CD4-positive, CD25-positive, alpha-beta regulatory T cell (primary cell): ENCODE results near the gene EPHB1. TPM values are rescaled to one million over a fixed set of nuclear protein-coding genes. Genes with fewer than 3 reads are reported as not detected.

Source experiments
- ATAC-seq, 2 donors: fragments of 150-1000 bp; cut with Tn5 transposase; one replicate each; pipeline ENCODE4 v1.10.0; 2021; ENCODE audit warnings: low read depth in 2 of 2, moderate number of reproducible peaks in 2 of 2, moderate library complexity in 1 of 2
- DNase-seq, 3 donors: peaks; one replicate each; pipeline versions ENCODE4 v3.0.0 to v3.0.0-alpha.2; 2012 to 2022; ENCODE audit warnings: mixed read lengths in 1 of 3
- H3K27ac ChIP-seq: one replicate; pipeline ENCODE4 v1.7.0; 2013; ENCODE audit warnings: mild to moderate bottlenecking, low read length; ENCODE audit not compliant: insufficient read depth, poor library complexity, severe bottlenecking
- H3K27me3 ChIP-seq: one replicate; pipeline ENCODE4 v1.7.0; 2013; ENCODE audit warnings: low read length; ENCODE audit not compliant: control insufficient read depth, insufficient read depth
- H3K36me3 ChIP-seq: one replicate; pipeline ENCODE4 v1.7.0; 2013; ENCODE audit warnings: mild to moderate bottlenecking, low read length, moderate library complexity; ENCODE audit not compliant: control insufficient read depth, insufficient read depth
- H3K4me1 ChIP-seq: 2 replicates; pipeline ENCODE4 v1.7.0; 2013; ENCODE audit warnings: mild to moderate bottlenecking, low read length; ENCODE audit not compliant: insufficient read depth, control insufficient read depth, poor library complexity, severe bottlenecking
- H3K4me3 ChIP-seq: one replicate; pipeline ENCODE4 v1.7.0; 2013; ENCODE audit warnings: low read depth, mild to moderate bottlenecking, low read length, moderate library complexity
- H3K9me3 ChIP-seq, 2 experiments: 1 replicate in 1 of 2; 2 replicates in 1 of 2; pipeline ENCODE4 v1.7.0; 2013; ENCODE audit warnings: low read length in 2 of 2, mild to moderate bottlenecking in 1 of 2, moderate library complexity in 1 of 2; ENCODE audit not compliant: control insufficient read depth in 2 of 2
- H3K27ac Mint-ChIP-seq, 3 donors: one replicate each; pipeline ENCODE4 v1.8.0; 2020 to 2022; ENCODE audit warnings: mild to moderate bottlenecking in 3 of 3, mixed read lengths in 3 of 3, moderate library complexity in 2 of 3
- H3K27me3 Mint-ChIP-seq: one replicate; pipeline ENCODE4 v1.8.0; 2022; ENCODE audit warnings: mild to moderate bottlenecking, mixed read lengths
- H3K36me3 Mint-ChIP-seq: one replicate; pipeline ENCODE4 v1.8.0; 2020; ENCODE audit warnings: mixed read lengths
- H3K4me1 Mint-ChIP-seq, 4 donors: one replicate each; pipeline ENCODE4 v1.8.0; 2020 to 2022; ENCODE audit warnings: mixed read lengths in 4 of 4, mild to moderate bottlenecking in 1 of 4
- H3K4me3 Mint-ChIP-seq, 4 donors: one replicate each; pipeline ENCODE4 v1.8.0; 2020 to 2022; ENCODE audit warnings: mild to moderate bottlenecking in 4 of 4, mixed read lengths in 4 of 4, moderate library complexity in 3 of 4
- H3K9me3 Mint-ChIP-seq, 7 donors: one replicate each; pipeline ENCODE4 v1.8.0; 2020 to 2022; ENCODE audit warnings: mixed read lengths in 7 of 7, mild to moderate bottlenecking in 3 of 7, moderate library complexity in 2 of 7
- polyA plus RNA-seq, 4 donors: library from polyadenylated mRNA; unstranded; fragments of 300-500 nt; fragmentation: Illumina TruSeq; gene quantifications; one replicate each; pipeline ENCODE4 v1.2.3, GENCODE V29; 2021
- total RNA-seq: library from RNA; stranded (reverse); gene quantifications from one replicate; pipeline ENCODE4 v1.2.3, GENCODE V29; 2022

The EPHB1 gene
- total and polyA plus RNA-seq, 5 donors from 2014 or later: 0.32 to 2.1 (median 0.84) TPM

DNA sequence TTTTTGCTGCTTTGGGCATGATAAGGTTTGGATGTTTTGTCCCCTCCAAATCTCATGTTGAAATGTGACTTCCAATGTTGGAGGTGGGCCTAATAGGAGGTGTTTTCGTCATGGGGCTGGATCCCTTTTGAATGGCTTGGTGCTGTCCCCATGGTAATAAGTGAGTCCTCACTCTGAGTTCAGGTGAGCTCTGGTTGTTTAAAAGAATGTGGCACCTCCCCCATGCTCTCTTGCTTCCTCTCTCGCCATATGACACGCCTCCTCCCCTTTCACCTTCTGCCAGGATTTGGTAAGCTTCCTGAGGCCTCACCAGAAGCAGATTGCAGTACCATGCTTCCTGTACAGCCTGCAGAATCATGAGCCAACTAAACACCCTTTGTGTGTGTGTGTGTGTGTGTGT, 255.5 kb downstream of the EPHB1 start:
- Mint-ChIP-seq H3K4me3 (no peak overlapping the region), H3K4me1 (no peaks in the 10 kb centered on the region), H3K9me3 (no peaks in the 10 kb centered on the region), H3K27me3 (no peaks in the 10 kb centered on the region), H3K36me3 (no peaks in the 10 kb centered on the region), H3K27ac (no peak overlapping the region)
- Histone ChIP-seq H3K36me3 (no peaks in the 10 kb centered on the region), H3K4me1 (no peaks in the 10 kb centered on the region), H3K4me3 (no peak overlapping the region), H3K27me3 (no peaks in the 10 kb centered on the region), H3K27ac (no peak overlapping the region), H3K9me3 (no peaks in the 10 kb centered on the region)
- ATAC-seq: no peak
- no peak for DNase-seq

DNA sequence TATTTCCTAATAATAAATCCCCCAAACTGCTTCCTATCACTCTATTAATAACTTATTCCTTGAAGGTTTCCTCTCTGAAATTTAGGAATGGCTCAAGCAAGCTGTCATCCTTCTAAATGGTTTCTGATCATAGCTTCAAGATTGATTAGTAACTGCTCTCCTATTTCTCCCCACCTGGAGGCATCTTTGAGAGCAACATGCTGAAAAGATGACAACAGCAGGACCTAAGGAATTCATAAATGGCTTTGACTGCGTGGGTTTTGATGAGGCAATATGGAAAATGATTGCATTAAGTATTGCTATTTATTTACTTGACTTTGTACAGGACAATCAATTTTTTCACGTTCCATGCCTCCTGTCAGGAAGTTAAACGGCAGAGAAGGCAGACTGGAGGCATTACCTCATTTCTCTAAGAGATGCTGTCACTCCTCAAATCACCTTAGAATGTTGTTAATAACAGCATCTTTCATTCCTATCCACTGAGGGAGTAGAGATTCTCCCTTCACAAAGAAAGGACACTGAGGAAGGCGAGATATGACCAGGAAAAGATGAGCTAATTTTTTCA, 256.4 kb downstream of the EPHB1 start:
- Mint-ChIP-seq H3K36me3 (no peaks in the 10 kb centered on the region), H3K27me3 (no peaks in the 10 kb centered on the region), H3K27ac (no peak overlapping the region), H3K4me1 (no peaks in the 10 kb centered on the region), H3K4me3 (no peak overlapping the region), H3K9me3 (no peaks in the 10 kb centered on the region)
- Histone ChIP-seq H3K4me1 (no peaks in the 10 kb centered on the region), H3K36me3 (no peaks in the 10 kb centered on the region), H3K27ac (no peak overlapping the region), H3K27me3 (no peaks in the 10 kb centered on the region), H3K4me3 (no peak overlapping the region), H3K9me3 (no peaks in the 10 kb centered on the region)
- ATAC-seq: no peak
- no peak for DNase-seq

GRCh38 chr3:135055449-135055848, 260.4 kb downstream of the EPHB1 start:
- Mint-ChIP-seq H3K4me1 (no peaks in the 10 kb centered on the region), H3K27ac (no peak overlapping the region), H3K4me3 (no peak overlapping the region), H3K27me3 (no peaks in the 10 kb centered on the region), H3K9me3 (no peaks in the 10 kb centered on the region), H3K36me3 (no peaks in the 10 kb centered on the region)
- Histone ChIP-seq H3K27ac (no peak overlapping the region), H3K27me3 (no peaks in the 10 kb centered on the region), H3K4me3 (no peak overlapping the region), H3K9me3 (no peaks in the 10 kb centered on the region), H3K4me1 (no peaks in the 10 kb centered on the region), H3K36me3 (no peaks in the 10 kb centered on the region)
- DNase-seq (no peak), ATAC-seq (no peak)

- H3K27me3 ChIP-seq: no peaks in the 10 kb centered on the region
- H3K36me3 ChIP-seq: no peaks in the 10 kb centered on the region
- no peak overlapping the region for H3K27ac ChIP-seq
- Mint-ChIP-seq H3K27ac (no peak overlapping the region), H3K36me3 (no peaks in the 10 kb centered on the region), H3K4me3 (no peak overlapping the region), H3K27me3 (no peaks in the 10 kb centered on the region), H3K9me3 (peaks cover 0 to 2% (median 0%) of the 10 kb centered on the region in 7 donors), H3K4me1 (no peaks in the 10 kb centered on the region)
- no peaks in the 10 kb centered on the region for H3K9me3 ChIP-seq
- no peak overlapping the region for H3K4me3 ChIP-seq
- DNase-seq: no peak
- no peaks in the 10 kb centered on the region for H3K4me1 ChIP-seq
- ATAC-seq: no peak
Measured at GRCh38 chr3:135056084-135056730, 261.1 kb downstream of the EPHB1 start.

GRCh38 chr3:135056733-135057310, 261.8 kb downstream of the EPHB1 start:
- Histone ChIP-seq H3K27me3 (no peaks in the 10 kb centered on the region), H3K27ac (no peak overlapping the region), H3K4me1 (no peaks in the 10 kb centered on the region), H3K36me3 (no peaks in the 10 kb centered on the region), H3K9me3 (no peaks in the 10 kb centered on the region), H3K4me3 (no peak overlapping the region)
- no peaks in the 10 kb centered on the region for H3K4me1 Mint-ChIP-seq
- DNase-seq (no peak), ATAC-seq (no peak)
- no peak overlapping the region for H3K27ac Mint-ChIP-seq
- no peaks in the 10 kb centered on the region for H3K27me3 Mint-ChIP-seq
- H3K9me3 Mint-ChIP-seq: peaks cover 0 to 2% (median 0%) of the 10 kb centered on the region in 7 donors
- no peak overlapping the region for H3K4me3 Mint-ChIP-seq
- H3K36me3 Mint-ChIP-seq: no peaks in the 10 kb centered on the region

DNA sequence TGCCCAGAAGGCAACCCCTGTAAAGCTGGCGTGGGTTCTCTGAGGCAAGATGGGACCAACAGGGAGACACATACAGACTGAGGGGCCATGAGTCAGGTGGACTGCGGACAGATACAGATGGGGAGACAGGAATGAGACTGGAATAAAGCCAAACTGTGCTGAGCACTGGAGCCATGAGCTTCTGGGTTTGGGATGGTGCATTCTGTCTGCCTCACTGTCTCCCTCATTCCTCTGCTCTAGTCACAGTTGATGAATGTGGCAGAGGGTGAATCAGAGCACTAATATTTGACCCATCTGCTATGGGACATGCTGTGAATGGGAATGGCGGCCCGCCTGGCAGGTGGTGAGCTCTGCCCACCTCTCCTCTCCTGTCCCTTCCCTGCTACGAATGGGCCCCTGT, 262.9 kb downstream of the EPHB1 start:
- H3K9me3 ChIP-seq: no peaks in the 10 kb centered on the region
- H3K4me1 ChIP-seq: no peaks in the 10 kb centered on the region
- Mint-ChIP-seq H3K27ac (no peak overlapping the region), H3K36me3 (no peaks in the 10 kb centered on the region), H3K27me3 (no peaks in the 10 kb centered on the region), H3K9me3 (peaks cover 0 to 7% (median 4%) of the 10 kb centered on the region in 7 donors), H3K4me1 (no peaks in the 10 kb centered on the region), H3K4me3 (no peak overlapping the region)
- no peaks in the 10 kb centered on the region for H3K27me3 ChIP-seq
- no peak overlapping the region for H3K4me3 ChIP-seq
- no peak overlapping the region for H3K27ac ChIP-seq
- H3K36me3 ChIP-seq: no peaks in the 10 kb centered on the region
- DNase-seq: no peak
- ATAC-seq: no peak

DNA sequence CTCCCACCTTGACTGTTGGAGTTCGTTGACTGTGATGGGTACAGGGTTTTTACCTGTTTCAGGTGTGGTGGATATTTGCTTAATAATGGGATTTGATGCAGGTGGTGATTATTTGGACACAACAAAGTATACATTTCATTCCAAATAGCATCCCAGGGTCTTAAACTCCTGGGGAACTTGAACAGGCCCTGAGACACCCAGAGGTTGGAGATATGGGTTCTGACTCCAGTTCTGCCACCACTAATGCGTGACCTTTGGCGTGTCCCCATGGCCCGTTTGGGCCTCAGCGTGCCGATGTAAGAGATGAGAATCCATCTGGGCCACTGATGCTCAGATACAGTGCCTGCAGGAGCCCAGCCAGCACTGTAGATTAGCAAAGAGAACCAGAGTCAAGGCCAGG, 264.5 kb downstream of the EPHB1 start:
- Mint-ChIP-seq H3K9me3 (peaks cover 3 to 13% (median 6%) of the 10 kb centered on the region in 7 donors), H3K27ac (no peak overlapping the region), H3K4me1 (no peaks in the 10 kb centered on the region), H3K4me3 (no peak overlapping the region), H3K27me3 (no peaks in the 10 kb centered on the region), H3K36me3 (no peaks in the 10 kb centered on the region)
- no peaks in the 10 kb centered on the region for H3K36me3 ChIP-seq
- no peaks in the 10 kb centered on the region for H3K9me3 ChIP-seq
- no peak for ATAC-seq
- DNase-seq: no peak
- H3K4me1 ChIP-seq: no peaks in the 10 kb centered on the region
- H3K27ac ChIP-seq: no peak overlapping the region
- H3K27me3 ChIP-seq: no peaks in the 10 kb centered on the region
- no peak overlapping the region for H3K4me3 ChIP-seq
